Measurements from ENCODE around the gene PLBD2. TPM values are rescaled to one million over a fixed set of nuclear protein-coding genes. Genes with fewer than 3 reads are reported as not detected.

The PLBD2 gene, protein sequence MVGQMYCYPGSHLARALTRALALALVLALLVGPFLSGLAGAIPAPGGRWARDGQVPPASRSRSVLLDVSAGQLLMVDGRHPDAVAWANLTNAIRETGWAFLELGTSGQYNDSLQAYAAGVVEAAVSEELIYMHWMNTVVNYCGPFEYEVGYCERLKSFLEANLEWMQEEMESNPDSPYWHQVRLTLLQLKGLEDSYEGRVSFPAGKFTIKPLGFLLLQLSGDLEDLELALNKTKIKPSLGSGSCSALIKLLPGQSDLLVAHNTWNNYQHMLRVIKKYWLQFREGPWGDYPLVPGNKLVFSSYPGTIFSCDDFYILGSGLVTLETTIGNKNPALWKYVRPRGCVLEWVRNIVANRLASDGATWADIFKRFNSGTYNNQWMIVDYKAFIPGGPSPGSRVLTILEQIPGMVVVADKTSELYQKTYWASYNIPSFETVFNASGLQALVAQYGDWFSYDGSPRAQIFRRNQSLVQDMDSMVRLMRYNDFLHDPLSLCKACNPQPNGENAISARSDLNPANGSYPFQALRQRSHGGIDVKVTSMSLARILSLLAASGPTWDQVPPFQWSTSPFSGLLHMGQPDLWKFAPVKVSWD
- 10 to 100 TPM in 11 of 12 donors, not detected in 1; 11.8 to 30.7 (median 13.9) TPM for polyA plus RNA-seq (ENCODE audit: insufficient read length in 12 of 12)
- long read RNA-seq, donor 1, full-length matches to known transcripts, result 1 of 1 reads
- long read RNA-seq, donor 1, partial matches to known transcripts, result 0 of 1 reads
- long read RNA-seq, donor 1, other reads (novel, unspliced or antisense), result 0 of 1 reads
- long read RNA-seq, donor 2, full-length matches to known transcripts, result 3 of 3 reads
- long read RNA-seq, donor 2, partial matches to known transcripts, result 0 of 3 reads
- long read RNA-seq, donor 2, other reads (novel, unspliced or antisense), result 0 of 3 reads
- long read RNA-seq, donor 3, full-length matches to known transcripts, result 1 of 1 reads
- long read RNA-seq, donor 3, partial matches to known transcripts, result 0 of 1 reads
- long read RNA-seq, donor 3, other reads (novel, unspliced or antisense), result 0 of 1 reads
- long read RNA-seq, donor 4, full-length matches to known transcripts, result 3 of 3 reads
- long read RNA-seq, donor 4, partial matches to known transcripts, result 0 of 3 reads
- long read RNA-seq, donor 4, other reads (novel, unspliced or antisense), result 0 of 3 reads
- long read RNA-seq, donor 5, result 0 reads
- long read RNA-seq, donor 6, full-length matches to known transcripts, result 2 of 2 reads
- long read RNA-seq, donor 6, partial matches to known transcripts, result 0 of 2 reads
- long read RNA-seq, donor 6, other reads (novel, unspliced or antisense), result 0 of 2 reads
- long read RNA-seq, donor 7, full-length matches to known transcripts, result 1 of 1 reads
- long read RNA-seq, donor 7, partial matches to known transcripts, result 0 of 1 reads
- long read RNA-seq, donor 7, other reads (novel, unspliced or antisense), result 0 of 1 reads
- long read RNA-seq, donor 8, full-length matches to known transcripts, result 2 of 2 reads
- long read RNA-seq, donor 8, partial matches to known transcripts, result 0 of 2 reads
- long read RNA-seq, donor 8, other reads (novel, unspliced or antisense), result 0 of 2 reads
- long read RNA-seq, donor 9, result 0 reads
- long read RNA-seq, donor 10, full-length matches to known transcripts, result 4 of 4 reads
- long read RNA-seq, donor 10, partial matches to known transcripts, result 0 of 4 reads
- long read RNA-seq, donor 10, other reads (novel, unspliced or antisense), result 0 of 4 reads
- long read RNA-seq, donor 11, result 0 reads

- peak; percentile 93 for DNase-seq
Observed at GRCh38 chr12:113358381-113359132, at the start of gene PLBD2. PLBD2 (plus strand) TSS chr12:113358587; CDS start chr12:113358601, 14 bp downstream.

GRCh38 chr12:113310489-113310888 is 47.9 kb upstream of the PLBD2 start:
- DNase-seq, result no peak

DNA sequence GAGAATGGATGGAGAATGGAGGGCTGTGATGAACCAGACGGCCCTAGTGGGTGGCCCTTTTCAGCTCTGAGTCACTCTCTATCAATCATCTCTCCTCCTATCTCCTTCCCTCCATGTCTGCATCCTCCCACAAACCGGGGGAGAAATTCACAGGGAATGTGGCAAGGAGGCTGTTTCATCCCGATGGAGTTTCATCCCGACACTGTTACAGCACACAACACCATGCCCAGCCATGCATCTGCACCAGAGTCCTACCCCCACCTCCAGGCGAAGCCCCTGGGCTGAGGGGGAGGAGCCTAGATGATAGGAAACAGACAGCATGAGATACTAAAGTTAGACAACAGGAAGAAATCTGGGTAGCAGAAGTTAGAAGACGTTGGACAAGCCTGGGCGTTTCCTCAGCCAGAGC is 44.3 kb upstream of the PLBD2 start:
- no peak for DNase-seq

- DNase-seq, result no peak
Observed at GRCh38 chr12:113315358-113315757, 43.0 kb upstream of the PLBD2 start.

DNA sequence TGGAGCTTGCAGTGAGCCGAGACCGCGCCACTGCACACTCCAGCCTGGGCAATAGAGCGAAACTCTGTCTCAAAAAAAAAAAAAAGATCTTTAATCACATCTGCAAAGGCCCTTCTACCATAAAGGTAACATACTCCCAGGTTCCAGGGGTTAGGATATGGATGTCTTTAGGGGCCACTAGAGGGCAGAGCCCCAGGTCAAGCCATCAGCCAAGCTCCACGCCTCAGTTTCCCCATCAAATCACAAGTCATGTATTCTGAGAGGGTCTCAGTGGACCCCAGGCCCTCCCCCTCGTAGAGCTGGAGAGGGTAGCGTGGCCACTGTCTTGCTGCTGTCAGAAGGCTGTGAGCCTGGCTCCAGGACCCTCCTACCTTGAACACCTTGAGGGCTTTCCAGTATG is 42.2 kb upstream of the PLBD2 start:
- no peak for DNase-seq

GRCh38 chr12:113317122-113317521 is 41.3 kb upstream of the PLBD2 start:
- no peak for DNase-seq

GRCh38 chr12:113318046-113318656 is 40.2 kb upstream of the PLBD2 start:
- no peak for DNase-seq

DNA sequence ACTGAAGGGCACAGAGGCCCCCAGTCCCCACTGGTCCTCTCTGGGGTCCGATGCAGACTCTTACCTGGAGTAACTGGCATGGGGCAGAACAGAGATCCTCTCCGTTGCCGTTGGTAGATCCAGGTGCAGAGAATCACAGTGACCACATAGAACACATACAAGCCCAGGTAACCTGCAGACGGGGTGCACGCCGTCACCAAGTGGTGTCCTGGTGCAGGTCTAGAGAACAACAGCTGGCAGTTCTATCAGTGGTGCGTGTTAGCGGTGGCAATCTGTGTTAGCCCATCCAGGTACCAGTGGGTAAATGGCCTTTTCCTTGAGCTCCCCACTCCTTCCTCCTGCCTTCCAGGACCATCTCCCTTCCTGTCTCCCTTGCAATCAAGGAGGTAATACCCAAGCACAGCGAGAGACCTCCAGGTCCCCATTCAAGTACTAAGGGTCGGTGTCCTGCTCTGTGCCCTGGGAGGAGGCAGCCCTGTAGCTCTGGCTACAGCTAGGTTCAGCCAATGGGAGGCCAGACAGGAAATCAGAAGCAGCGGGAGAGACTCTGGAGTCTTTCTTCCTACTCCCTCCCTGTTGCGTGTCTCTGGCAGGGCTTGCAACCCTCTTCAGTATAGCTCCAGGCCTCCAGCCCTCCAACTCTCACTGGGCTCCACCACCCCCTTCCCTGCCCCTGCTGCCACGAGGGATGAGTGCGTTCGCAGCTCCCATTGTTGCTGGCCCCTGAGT is 39.3 kb upstream of the PLBD2 start:
- no peak for DNase-seq

DNA sequence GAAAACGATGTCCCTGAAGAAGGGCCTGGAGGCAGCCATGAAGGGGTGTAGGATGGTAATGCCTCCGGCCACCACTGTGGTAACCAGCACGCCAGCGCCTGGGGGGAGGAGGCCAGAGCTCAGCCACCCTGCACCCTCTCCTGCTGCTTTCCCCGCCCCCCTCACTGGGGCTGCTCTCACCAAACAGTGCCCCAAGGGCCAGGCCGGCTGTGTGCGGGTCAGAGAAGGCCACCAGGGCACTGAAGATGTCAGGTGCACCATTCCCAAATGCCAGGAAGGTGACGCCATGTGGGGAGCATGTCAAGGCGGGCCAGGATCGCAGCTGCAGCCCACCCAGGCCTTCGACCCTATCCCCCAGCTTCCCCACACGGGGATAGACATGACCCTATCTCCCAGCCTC is 38.0 kb upstream of the PLBD2 start:
- no peak for DNase-seq

GRCh38 chr12:113322343-113322742 is 36.0 kb upstream of the PLBD2 start:
- no peak for DNase-seq

DNA sequence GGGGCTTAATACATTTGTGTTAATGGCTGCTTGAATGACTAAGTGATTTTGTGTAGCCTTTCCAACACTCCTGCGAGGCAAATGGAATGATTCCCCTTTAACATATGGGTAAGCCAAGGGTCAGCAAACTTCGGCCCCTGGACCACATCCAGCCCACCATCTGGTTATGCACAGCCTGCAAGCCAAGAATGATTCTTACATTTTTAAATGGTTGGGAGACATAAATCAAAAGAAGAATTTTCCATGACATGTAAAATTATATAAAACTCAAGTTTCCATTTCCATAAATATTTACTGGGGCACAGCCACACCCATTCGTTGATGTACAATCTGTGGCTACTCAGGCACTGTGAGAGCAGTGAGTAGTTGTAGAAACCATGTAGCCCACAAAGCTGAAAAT is 32.5 kb upstream of the PLBD2 start:
- peak; percentile 89 for DNase-seq

DNA sequence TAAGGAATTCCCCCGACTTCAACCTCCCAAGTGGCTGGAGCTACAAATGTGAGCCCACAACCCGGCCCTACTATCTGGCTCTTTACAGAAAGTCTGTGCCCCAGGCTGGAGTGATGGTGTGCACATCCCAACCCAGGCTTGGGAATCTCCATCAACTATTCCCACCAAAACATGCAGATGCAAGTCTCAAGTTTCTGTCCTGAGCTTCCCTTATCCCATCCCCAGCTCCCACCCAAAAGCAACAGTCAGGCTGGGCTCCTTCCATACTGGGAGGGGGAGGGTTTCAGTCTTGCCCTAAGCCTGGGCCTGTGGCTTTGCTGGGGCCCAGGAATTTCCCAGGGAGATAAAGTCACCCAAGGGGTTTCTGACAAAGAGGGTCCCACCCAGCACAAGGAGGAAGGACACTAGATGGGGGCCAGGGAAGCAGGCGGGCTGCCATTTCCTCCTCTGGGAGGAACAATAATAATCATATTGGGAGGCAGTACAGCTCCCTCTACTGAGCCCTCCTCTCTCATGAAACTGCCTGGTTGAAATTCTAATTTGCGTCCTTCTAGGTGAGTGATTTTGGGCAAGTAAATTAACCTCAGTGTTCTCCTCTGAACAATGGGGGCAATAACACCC is 31.5 kb upstream of the PLBD2 start:
- peak; percentile 38 for DNase-seq

- no peak for DNase-seq
Observed at GRCh38 chr12:113328368-113328889, 30.0 kb upstream of the PLBD2 start.

DNA sequence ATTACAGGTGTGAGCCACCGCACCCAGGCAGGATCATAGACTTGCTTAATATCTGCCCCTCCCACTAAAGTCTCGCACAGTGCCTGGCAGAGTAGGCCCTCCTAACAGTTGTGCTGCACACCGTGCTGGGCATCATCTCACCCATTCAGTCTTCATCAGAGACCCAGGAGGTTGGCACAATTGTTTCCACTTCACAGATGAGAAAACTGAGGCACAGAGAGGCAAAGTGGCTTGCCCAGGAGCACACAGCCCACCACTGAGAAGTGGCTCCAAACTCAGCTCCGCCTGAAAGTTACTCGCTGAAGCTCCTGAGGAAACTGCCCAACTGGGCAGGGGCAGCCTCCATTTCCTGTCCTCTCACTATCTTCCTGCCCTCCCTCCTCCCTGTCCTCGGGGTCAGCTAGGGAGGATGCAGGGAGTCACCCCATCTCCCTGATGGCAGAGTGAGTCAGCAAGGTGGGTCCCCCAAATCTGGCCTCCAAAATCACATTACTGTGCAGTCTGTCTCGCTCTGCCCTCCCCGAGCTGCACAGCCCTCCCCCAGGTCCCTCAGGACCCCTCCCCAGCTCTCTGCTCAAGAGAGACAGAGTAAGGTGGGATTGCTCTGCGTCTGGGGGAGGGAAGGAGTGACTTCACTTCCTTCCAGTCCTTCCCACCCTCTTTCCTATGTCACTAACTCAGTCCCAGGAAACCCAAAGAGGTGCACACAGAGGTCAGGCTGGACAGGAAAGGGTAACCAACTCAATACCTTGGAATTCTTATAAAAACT is 29.2 kb upstream of the PLBD2 start:
- no peak for DNase-seq

GRCh38 chr12:113329791-113330417 is 28.5 kb upstream of the PLBD2 start:
- DNase-seq, result no peak

DNA sequence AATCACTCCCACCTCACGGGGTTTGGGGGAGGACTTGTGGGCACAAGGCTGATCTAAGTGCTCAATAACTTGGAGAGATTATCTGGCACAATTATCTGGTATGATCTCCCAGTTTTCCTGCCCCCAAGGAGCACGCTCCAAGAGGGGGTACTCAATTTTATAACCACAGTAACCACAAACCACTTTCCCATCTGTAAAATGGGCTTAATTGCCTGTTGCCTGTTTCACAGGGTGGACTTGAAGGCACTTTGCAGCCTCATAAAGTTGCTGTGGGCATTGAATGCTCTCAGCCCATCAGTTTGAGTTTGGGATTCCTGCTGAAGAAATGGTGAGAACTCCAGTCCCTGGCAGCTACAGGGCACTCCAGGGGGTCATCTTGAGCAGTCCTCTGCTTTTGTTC is 27.9 kb upstream of the PLBD2 start:
- DNase-seq, result no peak
